NB4 (cell line): ENCODE data around the gene MTREX.

Experiments
- POLR2A ChIP-seq: IDR thresholded peaks from 2 replicates; pipeline ENCODE4 v1.6.1; 2011; ENCODE audit warnings: mild to moderate bottlenecking; ENCODE audit not compliant: insufficient read length; ENCODE audit errors: extremely low read depth
- TF ChIP-seq, protein P1 (sequence below): IDR thresholded peaks from one replicate; pipeline ENCODE4 v1.5.1; 2012; ENCODE audit warnings: low read depth, low read length

DNA sequence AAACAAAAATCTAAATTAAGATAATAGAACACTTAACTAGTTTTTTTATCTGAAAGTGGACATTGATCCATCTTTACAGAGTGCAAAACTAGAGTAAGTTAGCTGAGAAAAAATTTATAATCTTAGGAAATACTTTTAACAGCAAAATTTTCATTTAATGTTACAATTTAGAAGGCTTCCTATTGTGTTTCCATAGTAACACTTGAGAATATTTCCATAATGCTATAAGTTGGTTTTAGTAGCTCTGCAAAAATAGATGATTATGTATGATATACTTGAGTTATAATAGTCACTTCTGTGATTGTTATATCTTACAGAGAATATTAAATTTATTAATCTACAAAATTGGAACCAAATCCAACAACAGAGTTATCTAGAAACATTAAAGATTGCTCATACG is 78.6 kb downstream of the MTREX start:
- TF ChIP-seq POLR2A: no peak
- TF ChIP-seq, protein P1, sequence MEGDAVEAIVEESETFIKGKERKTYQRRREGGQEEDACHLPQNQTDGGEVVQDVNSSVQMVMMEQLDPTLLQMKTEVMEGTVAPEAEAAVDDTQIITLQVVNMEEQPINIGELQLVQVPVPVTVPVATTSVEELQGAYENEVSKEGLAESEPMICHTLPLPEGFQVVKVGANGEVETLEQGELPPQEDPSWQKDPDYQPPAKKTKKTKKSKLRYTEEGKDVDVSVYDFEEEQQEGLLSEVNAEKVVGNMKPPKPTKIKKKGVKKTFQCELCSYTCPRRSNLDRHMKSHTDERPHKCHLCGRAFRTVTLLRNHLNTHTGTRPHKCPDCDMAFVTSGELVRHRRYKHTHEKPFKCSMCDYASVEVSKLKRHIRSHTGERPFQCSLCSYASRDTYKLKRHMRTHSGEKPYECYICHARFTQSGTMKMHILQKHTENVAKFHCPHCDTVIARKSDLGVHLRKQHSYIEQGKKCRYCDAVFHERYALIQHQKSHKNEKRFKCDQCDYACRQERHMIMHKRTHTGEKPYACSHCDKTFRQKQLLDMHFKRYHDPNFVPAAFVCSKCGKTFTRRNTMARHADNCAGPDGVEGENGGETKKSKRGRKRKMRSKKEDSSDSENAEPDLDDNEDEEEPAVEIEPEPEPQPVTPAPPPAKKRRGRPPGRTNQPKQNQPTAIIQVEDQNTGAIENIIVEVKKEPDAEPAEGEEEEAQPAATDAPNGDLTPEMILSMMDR: no peak
